Neural cell (in vitro differentiated cells): Measurements from ENCODE around the gene PIP5K1B. TPM values are rescaled to one million over a fixed set of nuclear protein-coding genes. Genes with fewer than 3 reads are reported as not detected.

Experiments
- H2AFZ ChIP-seq: fragments of 200-600, 300-800 bp; sonication (generic), shearing (Covaris generic); 2 replicates; pipeline ENCODE4 v1.6.0; 2014; ENCODE audit warnings: low read depth, mild to moderate bottlenecking, antibody characterized with exemption, low read length, moderate library complexity
- H3F3A ChIP-seq: fragments of 200-600 bp; shearing (Covaris generic); 2 replicates; pipeline ENCODE4 v1.6.1; 2016; ENCODE audit warnings: mild to moderate bottlenecking, moderate library complexity, mixed read lengths, antibody characterized with exemption, low read length; ENCODE audit not compliant: insufficient read depth, poor library complexity, severe bottlenecking
- H3K27ac ChIP-seq: fragments of 200-600, 300-800 bp; sonication (generic), shearing (Covaris generic); 2 replicates; pipeline ENCODE4 v1.5.1; 2014; ENCODE audit warnings: mild to moderate bottlenecking, low read length, moderate library complexity
- H3K27me3 ChIP-seq: fragments of 300-800, 200-600 bp; sonication (generic), shearing (Covaris generic); 2 replicates; pipeline ENCODE4 v1.6.0; 2014; ENCODE audit warnings: mild to moderate bottlenecking, low read depth, low read length, moderate library complexity; ENCODE audit not compliant: insufficient read depth
- H3K36me3 ChIP-seq: fragments of 300-800, 200-600 bp; sonication (generic), shearing (Covaris generic); 2 replicates; pipeline ENCODE4 v1.5.1; 2014; ENCODE audit warnings: mild to moderate bottlenecking, antibody characterized with exemption, low read length, moderate library complexity; ENCODE audit not compliant: insufficient read depth
- H3K4me2 ChIP-seq: fragments of 300-800, 200-600 bp; sonication (generic), shearing (Covaris generic); 2 replicates; pipeline ENCODE4 v1.6.0; 2014; ENCODE audit warnings: mild to moderate bottlenecking, low read length
- H3K4me3 ChIP-seq: fragments of 300-800, 200-600 bp; sonication (generic), shearing (Covaris generic); 2 replicates; pipeline ENCODE4 v1.5.1; 2014; ENCODE audit warnings: mild to moderate bottlenecking, low read length, moderate library complexity
- H3K79me2 ChIP-seq: fragments of 200-600 bp; shearing (Covaris generic); replicated peaks from 2 replicates; pipeline ENCODE4 v1.6.0; 2014; ENCODE audit warnings: mild to moderate bottlenecking, low read length, moderate library complexity; ENCODE audit not compliant: insufficient read depth
- H3K9ac ChIP-seq: fragments of 300-800, 200-600 bp; sonication (generic), shearing (Covaris generic); 2 replicates; pipeline ENCODE4 v1.6.1; 2016; ENCODE audit warnings: mild to moderate bottlenecking, low read length, mixed read lengths
- H3K9me2 ChIP-seq: fragments of 200-600 bp; shearing (Covaris generic); 2 replicates; pipeline ENCODE4 v1.6.1; 2016; ENCODE audit warnings: mild to moderate bottlenecking, low read length, mixed read lengths; ENCODE audit not compliant: insufficient read depth
- H3K9me3 ChIP-seq: fragments of 200-600, 300-800 bp; sonication (generic), shearing (Covaris generic); 2 replicates; pipeline ENCODE4 v1.6.1; 2016; ENCODE audit warnings: mild to moderate bottlenecking, mixed run types, low read length, moderate library complexity, mixed read lengths
- H4K20me1 ChIP-seq: fragments of 200-600 bp; shearing (Covaris generic); 2 replicates; pipeline ENCODE4 v1.6.1; 2016; ENCODE audit warnings: mild to moderate bottlenecking, mixed run types; ENCODE audit not compliant: insufficient read depth
- CTCF ChIP-seq: fragments of 450-650 bp; IDR thresholded peaks from 2 replicates; pipeline ENCODE4 v1.5.1; 2014; ENCODE audit warnings: antibody characterized with exemption, mild to moderate bottlenecking, moderate library complexity; ENCODE audit not compliant: poor library complexity, severe bottlenecking
- EP300 ChIP-seq: fragments of 450-650 bp; conservative IDR thresholded peaks from 2 replicates; pipeline ENCODE4 v1.6.1; 2014; ENCODE audit warnings: antibody characterized with exemption, mild to moderate bottlenecking, moderate library complexity; ENCODE audit not compliant: poor library complexity, severe bottlenecking
- EZH2 ChIP-seq: fragments of 200-600, 300-800 bp; shearing (Covaris generic), sonication (generic); IDR thresholded peaks from 2 replicates; pipeline ENCODE4 v1.6.1; 2014; ENCODE audit warnings: antibody characterized with exemption, low read length, borderline replicate concordance, mild to moderate bottlenecking; ENCODE audit not compliant: insufficient read depth, poor library complexity, severe bottlenecking
- MXI1 ChIP-seq: fragments of 450-650 bp; conservative IDR thresholded peaks from 2 replicates; pipeline ENCODE4 v1.6.1; 2014; ENCODE audit warnings: antibody characterized with exemption, mild to moderate bottlenecking; ENCODE audit not compliant: poor library complexity, severe bottlenecking
- POLR2AphosphoS5 ChIP-seq: IDR thresholded peaks from 2 replicates; pipeline ENCODE4 v1.6.1; 2012
- RAD21 ChIP-seq: fragments of 450-650 bp; conservative IDR thresholded peaks from 2 replicates; pipeline ENCODE4 v1.6.1; 2014; ENCODE audit warnings: antibody characterized with exemption, mild to moderate bottlenecking, moderate library complexity
- SMC3 ChIP-seq: fragments of 450-650 bp; conservative IDR thresholded peaks from 2 replicates; pipeline ENCODE4 v1.6.1; 2014; ENCODE audit warnings: antibody characterized with exemption, mild to moderate bottlenecking, moderate library complexity; ENCODE audit not compliant: poor library complexity
- TAF1 ChIP-seq: IDR thresholded peaks from 2 replicates; pipeline ENCODE4 v1.6.1; 2012; ENCODE audit warnings: low read depth
- polyA plus RNA-seq: library from polyadenylated mRNA; depleted of rRNA; stranded (reverse); fragments of >200 nt; gene quantifications from 2 replicates; pipeline ENCODE4 v1.2.3, GENCODE V29; 2014
- TF ChIP-seq, protein P1 (sequence below): IDR thresholded peaks from 2 replicates; pipeline ENCODE4 v1.6.1; 2012; ENCODE audit warnings: borderline replicate concordance

Gene PIP5K1B
- polyA plus RNA-seq, 1 donor from 2014 or later, result 1.5 TPM

GRCh38 chr9:69044240-69045219, 339.5 kb downstream of the PIP5K1B start:
- H3K9me2 ChIP-seq, result no peaks in the 10 kb centered on the region
- H2AFZ ChIP-seq, result no peak overlapping the region
- no peak overlapping the region for H3K9ac ChIP-seq
- H3K4me3 ChIP-seq, result no peak overlapping the region
- H3K4me2 ChIP-seq, result no peak overlapping the region
- H3K79me2 ChIP-seq, result no peaks in the 10 kb centered on the region
- H3K9me3 ChIP-seq, result peaks cover 3% of the 10 kb centered on the region
- no peak for TF ChIP-seq SMC3
- no peak for TF ChIP-seq RAD21
- no peak for TF ChIP-seq EZH2
- TF ChIP-seq MXI1, result no peak
- no peak for TF ChIP-seq POLR2AphosphoS5
- TF ChIP-seq CTCF, result no peak
- TF ChIP-seq, protein P1, sequence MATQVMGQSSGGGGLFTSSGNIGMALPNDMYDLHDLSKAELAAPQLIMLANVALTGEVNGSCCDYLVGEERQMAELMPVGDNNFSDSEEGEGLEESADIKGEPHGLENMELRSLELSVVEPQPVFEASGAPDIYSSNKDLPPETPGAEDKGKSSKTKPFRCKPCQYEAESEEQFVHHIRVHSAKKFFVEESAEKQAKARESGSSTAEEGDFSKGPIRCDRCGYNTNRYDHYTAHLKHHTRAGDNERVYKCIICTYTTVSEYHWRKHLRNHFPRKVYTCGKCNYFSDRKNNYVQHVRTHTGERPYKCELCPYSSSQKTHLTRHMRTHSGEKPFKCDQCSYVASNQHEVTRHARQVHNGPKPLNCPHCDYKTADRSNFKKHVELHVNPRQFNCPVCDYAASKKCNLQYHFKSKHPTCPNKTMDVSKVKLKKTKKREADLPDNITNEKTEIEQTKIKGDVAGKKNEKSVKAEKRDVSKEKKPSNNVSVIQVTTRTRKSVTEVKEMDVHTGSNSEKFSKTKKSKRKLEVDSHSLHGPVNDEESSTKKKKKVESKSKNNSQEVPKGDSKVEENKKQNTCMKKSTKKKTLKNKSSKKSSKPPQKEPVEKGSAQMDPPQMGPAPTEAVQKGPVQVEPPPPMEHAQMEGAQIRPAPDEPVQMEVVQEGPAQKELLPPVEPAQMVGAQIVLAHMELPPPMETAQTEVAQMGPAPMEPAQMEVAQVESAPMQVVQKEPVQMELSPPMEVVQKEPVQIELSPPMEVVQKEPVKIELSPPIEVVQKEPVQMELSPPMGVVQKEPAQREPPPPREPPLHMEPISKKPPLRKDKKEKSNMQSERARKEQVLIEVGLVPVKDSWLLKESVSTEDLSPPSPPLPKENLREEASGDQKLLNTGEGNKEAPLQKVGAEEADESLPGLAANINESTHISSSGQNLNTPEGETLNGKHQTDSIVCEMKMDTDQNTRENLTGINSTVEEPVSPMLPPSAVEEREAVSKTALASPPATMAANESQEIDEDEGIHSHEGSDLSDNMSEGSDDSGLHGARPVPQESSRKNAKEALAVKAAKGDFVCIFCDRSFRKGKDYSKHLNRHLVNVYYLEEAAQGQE, result no peak
- no peak for TF ChIP-seq EP300
- TF ChIP-seq TAF1, result no peak
- H3K27ac ChIP-seq, result no peak overlapping the region
- H3K36me3 ChIP-seq, result no peaks in the 10 kb centered on the region
- no peaks in the 10 kb centered on the region for H4K20me1 ChIP-seq
- H3F3A ChIP-seq, result no peaks in the 10 kb centered on the region
- no peaks in the 10 kb centered on the region for H3K27me3 ChIP-seq

GRCh38 chr9:69045821-69046220, 340.8 kb downstream of the PIP5K1B start:
- Histone ChIP-seq H4K20me1 (no peaks in the 10 kb centered on the region), H2AFZ (no peak overlapping the region), H3F3A (no peaks in the 10 kb centered on the region), H3K79me2 (no peaks in the 10 kb centered on the region), H3K4me2 (no peak overlapping the region), H3K4me3 (no peak overlapping the region), H3K36me3 (no peaks in the 10 kb centered on the region), H3K27ac (no peak overlapping the region), H3K9me3 (peaks cover 2% of the 10 kb centered on the region), H3K9ac (no peak overlapping the region), H3K9me2 (no peaks in the 10 kb centered on the region), H3K27me3 (no peaks in the 10 kb centered on the region)
- no peak for TF ChIP-seq EZH2
- TF ChIP-seq SMC3, result no peak
- no peak for TF ChIP-seq RAD21
- no peak for TF ChIP-seq EP300
- TF ChIP-seq CTCF, result no peak
- TF ChIP-seq, protein P1, result no peak
- no peak for TF ChIP-seq MXI1
- TF ChIP-seq TAF1, result no peak
- no peak for TF ChIP-seq POLR2AphosphoS5
